ENCODE measurements around the gene ARHGEF6.
"Not testable (repeated sequence)": the region's sequence is repeated elsewhere in the genome, so short reads cannot be mapped to it uniquely, and the experiment has no call there.

ARHGEF6 gene

DNA sequence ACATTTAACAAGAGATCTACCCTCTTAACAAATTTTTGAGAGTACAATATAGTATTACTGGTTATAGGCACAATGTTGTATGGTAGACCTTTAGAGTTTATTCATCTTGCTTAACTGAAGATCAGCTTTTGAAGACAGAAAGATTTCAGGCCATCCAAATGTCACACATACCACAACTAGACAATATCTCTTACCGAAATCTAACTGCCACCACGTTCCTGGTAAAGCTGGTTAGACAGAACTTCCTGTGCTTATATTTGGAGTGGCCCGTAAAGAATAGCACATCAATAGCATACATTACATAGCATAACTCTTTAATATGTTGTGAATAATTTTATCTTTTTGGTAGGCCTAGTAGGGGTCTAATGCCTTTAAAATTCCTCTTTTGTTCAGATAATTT is 29.8 kb upstream of the ARHGEF6 start:
- H3K4me3 ChIP-seq (ENCODE audit: low read depth, low read length): no peak overlapping the region
- no peak for DNase-seq (ENCODE audit: low read depth, low spot score)
- CTCF ChIA-PET: no interaction called here
- TF ChIP-seq, protein P1, sequence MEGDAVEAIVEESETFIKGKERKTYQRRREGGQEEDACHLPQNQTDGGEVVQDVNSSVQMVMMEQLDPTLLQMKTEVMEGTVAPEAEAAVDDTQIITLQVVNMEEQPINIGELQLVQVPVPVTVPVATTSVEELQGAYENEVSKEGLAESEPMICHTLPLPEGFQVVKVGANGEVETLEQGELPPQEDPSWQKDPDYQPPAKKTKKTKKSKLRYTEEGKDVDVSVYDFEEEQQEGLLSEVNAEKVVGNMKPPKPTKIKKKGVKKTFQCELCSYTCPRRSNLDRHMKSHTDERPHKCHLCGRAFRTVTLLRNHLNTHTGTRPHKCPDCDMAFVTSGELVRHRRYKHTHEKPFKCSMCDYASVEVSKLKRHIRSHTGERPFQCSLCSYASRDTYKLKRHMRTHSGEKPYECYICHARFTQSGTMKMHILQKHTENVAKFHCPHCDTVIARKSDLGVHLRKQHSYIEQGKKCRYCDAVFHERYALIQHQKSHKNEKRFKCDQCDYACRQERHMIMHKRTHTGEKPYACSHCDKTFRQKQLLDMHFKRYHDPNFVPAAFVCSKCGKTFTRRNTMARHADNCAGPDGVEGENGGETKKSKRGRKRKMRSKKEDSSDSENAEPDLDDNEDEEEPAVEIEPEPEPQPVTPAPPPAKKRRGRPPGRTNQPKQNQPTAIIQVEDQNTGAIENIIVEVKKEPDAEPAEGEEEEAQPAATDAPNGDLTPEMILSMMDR (IDR thresholded peaks at IDR 0.05; ENCODE audit: insufficient read depth, low read length, missing control alignments): no peak
- POLR2A ChIA-PET: no interaction called here

DNA sequence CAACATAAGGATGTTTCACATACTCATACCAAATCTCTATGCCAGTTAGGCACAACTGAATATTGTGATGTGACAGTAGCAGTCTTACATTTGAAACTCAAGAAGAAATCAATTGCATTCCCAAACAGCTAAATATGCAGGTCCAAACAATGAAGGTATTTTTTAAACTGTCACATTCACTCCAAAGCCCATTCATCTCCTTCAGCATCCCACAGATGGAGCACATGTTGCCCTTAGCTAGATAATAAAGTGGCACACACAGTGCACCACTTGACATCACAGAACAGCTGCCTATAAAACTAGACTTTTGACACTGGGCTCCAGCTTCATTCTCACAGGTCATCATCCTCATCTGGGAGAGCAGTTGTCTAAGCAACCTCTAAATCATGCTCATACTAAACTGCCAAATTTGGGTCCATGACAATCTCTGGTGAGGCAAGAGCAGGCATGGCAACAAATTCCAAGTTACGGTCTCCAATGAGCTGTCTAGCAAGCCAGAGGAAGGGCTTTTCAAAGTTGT is 26.2 kb upstream of the ARHGEF6 start:
- ChIA-PET CTCF (no interaction called here), POLR2A (no interaction called here)
- TF ChIP-seq, protein P1 (IDR thresholded peaks at IDR 0.05; ENCODE audit: insufficient read depth, low read length, missing control alignments): no peak
- H3K4me3 ChIP-seq (ENCODE audit: low read depth, low read length): no peak overlapping the region
- no peak for DNase-seq (ENCODE audit: low read depth, low spot score)

DNA sequence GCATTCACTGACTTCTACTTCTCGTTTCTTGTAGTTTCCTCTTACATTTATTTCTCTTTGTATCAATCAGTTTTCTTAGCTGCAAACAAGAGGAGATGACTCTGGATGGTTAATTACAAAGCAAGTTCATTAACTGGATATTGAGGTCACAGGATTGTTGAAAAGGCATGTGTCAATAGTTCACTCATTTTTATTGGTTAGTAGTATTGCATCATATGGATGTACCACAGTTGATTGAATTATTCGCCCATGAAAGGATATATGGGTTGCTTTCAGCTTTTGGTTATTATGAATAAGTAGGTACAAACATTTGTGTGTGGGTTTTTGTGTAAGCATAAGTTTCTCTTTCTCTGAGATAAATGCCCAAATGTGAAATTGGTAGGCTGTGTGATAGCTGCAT is 21.8 kb upstream of the ARHGEF6 start:
- ChIA-PET CTCF (interaction anchor here (1.0 kb wide), 1 partner anchor 123 kb away, joined by 3 read pairs; no protein-coding TSS in a partner anchor), POLR2A (no interaction called here)
- no peak for DNase-seq (ENCODE audit: low read depth, low spot score)
- H3K4me3 ChIP-seq (ENCODE audit: low read depth, low read length): no peak overlapping the region
- TF ChIP-seq, protein P1 (IDR thresholded peaks at IDR 0.05; ENCODE audit: insufficient read depth, low read length, missing control alignments): no peak

DNA sequence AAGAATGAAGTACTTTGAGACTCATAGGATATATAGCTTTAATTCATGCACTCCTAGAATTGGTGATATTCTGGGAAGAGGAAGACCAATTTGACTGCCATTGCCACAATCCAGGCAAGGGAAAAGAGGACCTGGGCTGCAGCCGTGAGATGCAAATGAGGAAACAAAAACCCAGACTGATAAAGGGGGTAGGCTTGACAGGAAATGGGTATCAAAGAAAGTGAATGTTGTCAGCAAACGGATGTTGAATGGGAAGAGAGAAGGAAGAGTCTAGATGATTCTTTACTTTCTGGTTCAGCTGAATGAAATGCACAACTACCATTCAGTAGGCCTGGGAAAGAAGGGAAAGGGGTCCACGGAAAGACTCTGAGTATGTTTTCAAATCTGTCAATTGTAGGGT is 17.1 kb upstream of the ARHGEF6 start:
- no peak for DNase-seq (ENCODE audit: low read depth, low spot score)
- POLR2A ChIA-PET: no interaction called here
- CTCF ChIA-PET: no interaction called here
- TF ChIP-seq, protein P1 (IDR thresholded peaks at IDR 0.05; ENCODE audit: insufficient read depth, low read length, missing control alignments): no peak
- no peak overlapping the region for H3K4me3 ChIP-seq (ENCODE audit: low read depth, low read length)

DNA sequence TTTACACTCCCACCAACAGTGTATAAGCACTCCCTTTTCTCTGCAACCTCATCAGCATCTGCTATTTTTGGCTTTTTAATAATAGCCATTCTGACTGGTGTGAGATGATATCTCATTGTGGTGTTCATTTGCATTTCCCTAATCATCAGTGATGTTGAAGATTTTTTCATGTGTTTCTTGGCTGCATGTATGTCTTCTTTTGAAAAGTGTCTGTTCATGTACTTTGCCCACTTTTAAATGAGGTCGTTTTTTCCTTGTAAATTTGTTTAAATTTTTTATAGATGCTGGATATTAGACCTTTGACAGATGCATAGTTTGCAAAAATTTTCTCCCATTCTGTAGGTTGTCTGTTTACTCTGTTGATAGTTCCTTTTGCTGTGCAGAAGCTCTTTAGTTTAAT is 14.4 kb upstream of the ARHGEF6 start:
- DNase-seq (ENCODE audit: low read depth, low spot score); POLR2A ChIA-PET; H3K4me3 ChIP-seq (ENCODE audit: low read depth, low read length); CTCF ChIA-PET: not testable (repeated sequence)

DNA sequence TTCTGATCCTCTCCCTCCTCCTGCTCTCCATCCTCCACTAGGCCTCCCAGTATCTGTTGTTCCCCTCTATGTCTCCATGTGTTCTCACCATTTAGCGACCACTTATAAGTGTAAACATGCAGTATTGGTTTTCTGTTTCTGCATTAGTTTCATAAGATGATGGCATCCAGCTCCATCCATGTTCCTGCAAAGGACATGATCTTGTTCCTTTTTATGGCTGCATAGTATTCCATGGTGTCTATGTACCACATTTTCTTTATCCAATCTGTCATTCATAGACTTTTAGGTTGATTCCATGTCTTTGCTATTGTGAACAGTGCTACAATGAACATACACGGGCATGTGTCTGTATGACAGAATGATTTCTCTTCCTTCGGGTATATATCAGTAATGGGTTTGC is 13.9 kb upstream of the ARHGEF6 start:
- CTCF ChIA-PET; DNase-seq (ENCODE audit: low read depth, low spot score); H3K4me3 ChIP-seq (ENCODE audit: low read depth, low read length); POLR2A ChIA-PET: not testable (repeated sequence)

DNA sequence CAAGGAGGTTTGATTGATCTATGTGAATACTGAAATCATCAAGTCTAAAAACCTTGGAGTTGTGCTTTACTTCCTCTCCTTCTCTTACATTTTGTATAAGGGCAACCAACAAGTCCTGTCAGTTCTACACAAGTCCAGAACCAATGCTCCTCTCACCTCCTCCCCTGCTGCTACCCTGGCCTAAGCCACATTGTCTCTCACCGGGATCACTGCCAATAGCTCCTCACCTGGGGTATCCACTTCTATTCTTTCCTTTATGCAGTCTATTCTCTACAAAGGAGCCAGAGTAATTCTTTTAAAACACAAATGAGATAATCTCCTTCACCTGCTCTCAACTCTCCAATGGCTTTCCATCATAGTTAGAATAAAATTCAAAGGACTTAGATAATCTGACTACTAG is 13.3 kb upstream of the ARHGEF6 start:
- H3K4me3 ChIP-seq (ENCODE audit: low read depth, low read length): no peak overlapping the region
- DNase-seq (ENCODE audit: low read depth, low spot score): no peak
- ChIA-PET POLR2A (no interaction called here), CTCF (no interaction called here)
- TF ChIP-seq, protein P1 (IDR thresholded peaks at IDR 0.05; ENCODE audit: insufficient read depth, low read length, missing control alignments): no peak
